GM12878 (cell line): ENCODE data around the gene GPR152. TPM values are rescaled to one million over a fixed set of nuclear protein-coding genes. Genes with fewer than 3 reads are reported as not detected.

Source experiments
- BACH1 ChIP-seq: fragments of 450-650 bp; IDR thresholded peaks from 2 replicates; pipeline ENCODE4 v1.6.1; 2017; ENCODE audit warnings: mild to moderate bottlenecking, borderline replicate concordance
- CREM ChIP-seq: IDR thresholded peaks from 2 replicates; pipeline ENCODE4 v1.6.1; 2014; ENCODE audit warnings: antibody characterized with exemption, low read depth
- FOXM1 ChIP-seq: IDR thresholded peaks from 2 replicates; pipeline ENCODE4 v1.6.1; 2012; ENCODE audit warnings: low read depth, mild to moderate bottlenecking, inconsistent platforms, low read length, moderate library complexity
- GABPA ChIP-seq: IDR thresholded peaks from 2 replicates; pipeline ENCODE4 v1.6.1; 2014; ENCODE audit warnings: antibody characterized with exemption, low read depth, mild to moderate bottlenecking, inconsistent platforms
- IKZF1 ChIP-seq: fragments of 450-650 bp; conservative IDR thresholded peaks from 2 replicates; pipeline ENCODE4 v1.6.1; 2017; ENCODE audit warnings: antibody characterized with exemption, mild to moderate bottlenecking
- MEF2B ChIP-seq: fragments of 450-650 bp; IDR thresholded peaks from 2 replicates; pipeline ENCODE4 v1.6.1; 2018; ENCODE audit warnings: mild to moderate bottlenecking, moderate library complexity; ENCODE audit not compliant: partially characterized antibody, poor library complexity, severe bottlenecking
- MXI1 ChIP-seq: fragments of 150-350 bp; IDR thresholded peaks from 2 replicates; pipeline ENCODE4 v1.6.1; 2011; ENCODE audit warnings: low read depth, mild to moderate bottlenecking, inconsistent platforms, low read length, improper control_type of control experiment
- NR2C1 ChIP-seq: fragments of 450-650 bp; IDR thresholded peaks from 2 replicates; pipeline ENCODE4 v1.6.1; 2017; ENCODE audit warnings: antibody characterized with exemption, mild to moderate bottlenecking, moderate library complexity
- SMAD1 ChIP-seq: fragments of 450-650 bp; IDR thresholded peaks from 2 replicates; pipeline ENCODE4 v1.6.1; 2018; ENCODE audit warnings: mild to moderate bottlenecking, low read depth; ENCODE audit not compliant: partially characterized antibody
- SPI1 ChIP-seq: IDR thresholded peaks from 2 replicates; pipeline ENCODE4 v1.6.1; 2011; ENCODE audit warnings: low read depth, mild to moderate bottlenecking, low read length, moderate library complexity, borderline replicate concordance; ENCODE audit not compliant: insufficient read depth
- STAT1 ChIP-seq: fragments of 450-650 bp; conservative IDR thresholded peaks from 2 replicates; pipeline ENCODE4 v1.6.1; 2014; ENCODE audit warnings: antibody characterized with exemption, mild to moderate bottlenecking
- TARDBP ChIP-seq: IDR thresholded peaks from 2 replicates; pipeline ENCODE4 v1.6.1; 2016; ENCODE audit warnings: borderline replicate concordance
- ZNF207 ChIP-seq: fragments of 450-650 bp; IDR thresholded peaks from 2 replicates; pipeline ENCODE4 v1.6.1; 2014; ENCODE audit warnings: antibody characterized with exemption, mild to moderate bottlenecking, borderline replicate concordance
- polyA plus RNA-seq, 11 experiments: library from polyadenylated mRNA; depleted of rRNA in 4 of 11; unstranded in 6 of 11; stranded (reverse) in 5 of 11; fragments of >200 nt; fragmentation: Nextera tagmentation in 4 of 11; fragmentation: Illumina TruSeq in 1 of 11; extraction: Ambion mirVana in 4 of 11; extraction: Trizol in 1 of 11; gene quantifications; 1 replicate in 1 of 11; 2 replicates in 10 of 11; pipeline versions ENCODE4 v1.2.1 to v1.2.3, GENCODE V29; 2011 to 2016; ENCODE audit warnings: inconsistent platforms in 2 of 11, missing spikeins in 2 of 11, low read depth in 1 of 11
- total RNA-seq, 4 experiments: library from RNA; depleted of rRNA in 3 of 4; stranded (reverse); fragments of >200 nt in 3 of 4; fragmentation: Illumina TruSeq in 1 of 4; extraction: Trizol in 1 of 4; gene quantifications; 2 replicates each; pipeline versions ENCODE4 v1.2.1 to v1.2.3, GENCODE V29; 2013 to 2021
- TF ChIP-seq, protein P1 (sequence below): fragments of 450-650 bp; IDR thresholded peaks from 2 replicates; pipeline ENCODE4 v1.6.1; 2017; ENCODE audit warnings: antibody characterized with exemption, mild to moderate bottlenecking, moderate library complexity
- TF ChIP-seq, protein P2 (sequence below): fragments of 450-650 bp; IDR thresholded peaks from 2 replicates; pipeline ENCODE4 v1.6.1; 2017; ENCODE audit warnings: mild to moderate bottlenecking, moderate library complexity
- TF ChIP-seq, protein P3 (sequence below): IDR thresholded peaks from 2 replicates; pipeline ENCODE4 v1.6.1; 2011; ENCODE audit warnings: low read depth, low read length, improper control_type of control experiment, borderline replicate concordance
- TF ChIP-seq, protein P4 (sequence below): fragments of 450-650 bp; IDR thresholded peaks from 2 replicates; pipeline ENCODE4 v1.6.1; 2016; ENCODE audit warnings: mild to moderate bottlenecking

Gene GPR152
- total and polyA plus RNA-seq, 10 of the 15 experiments (the other 5 are each of a cell fraction or from before 2014, with no cell fraction given): not detected

DNA sequence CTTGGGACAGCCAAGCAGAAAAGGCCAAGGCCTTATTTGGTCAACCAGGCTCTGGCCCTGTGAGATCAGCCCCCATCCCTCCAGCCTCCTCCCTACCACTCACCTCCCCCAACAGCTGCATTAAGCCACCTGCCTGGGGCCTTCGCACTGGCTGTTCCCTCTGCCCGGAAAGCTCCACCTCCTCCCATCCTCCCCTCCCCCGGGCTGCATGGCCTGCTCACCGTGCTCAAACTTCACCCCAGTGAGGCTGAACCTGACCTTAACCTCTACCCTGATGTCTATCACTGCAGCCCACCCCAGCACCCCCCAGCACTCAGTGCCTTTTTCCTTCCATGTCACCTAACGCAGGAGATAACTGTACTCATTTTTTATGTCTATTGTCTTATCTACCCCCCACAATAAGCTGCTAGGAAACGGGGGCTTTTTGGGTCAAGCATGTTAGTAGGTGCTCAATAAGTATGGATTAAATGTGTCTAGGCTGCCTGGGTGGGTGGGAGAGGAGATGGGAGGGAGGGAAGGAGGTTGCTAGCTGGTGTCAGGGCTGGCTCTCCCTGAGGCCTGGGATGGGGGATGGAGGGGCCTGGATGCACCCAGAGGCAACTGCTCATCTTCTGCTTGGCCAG lies 16.0 kb downstream of the GPR152 start (continued):
- TF ChIP-seq, protein P1, sequence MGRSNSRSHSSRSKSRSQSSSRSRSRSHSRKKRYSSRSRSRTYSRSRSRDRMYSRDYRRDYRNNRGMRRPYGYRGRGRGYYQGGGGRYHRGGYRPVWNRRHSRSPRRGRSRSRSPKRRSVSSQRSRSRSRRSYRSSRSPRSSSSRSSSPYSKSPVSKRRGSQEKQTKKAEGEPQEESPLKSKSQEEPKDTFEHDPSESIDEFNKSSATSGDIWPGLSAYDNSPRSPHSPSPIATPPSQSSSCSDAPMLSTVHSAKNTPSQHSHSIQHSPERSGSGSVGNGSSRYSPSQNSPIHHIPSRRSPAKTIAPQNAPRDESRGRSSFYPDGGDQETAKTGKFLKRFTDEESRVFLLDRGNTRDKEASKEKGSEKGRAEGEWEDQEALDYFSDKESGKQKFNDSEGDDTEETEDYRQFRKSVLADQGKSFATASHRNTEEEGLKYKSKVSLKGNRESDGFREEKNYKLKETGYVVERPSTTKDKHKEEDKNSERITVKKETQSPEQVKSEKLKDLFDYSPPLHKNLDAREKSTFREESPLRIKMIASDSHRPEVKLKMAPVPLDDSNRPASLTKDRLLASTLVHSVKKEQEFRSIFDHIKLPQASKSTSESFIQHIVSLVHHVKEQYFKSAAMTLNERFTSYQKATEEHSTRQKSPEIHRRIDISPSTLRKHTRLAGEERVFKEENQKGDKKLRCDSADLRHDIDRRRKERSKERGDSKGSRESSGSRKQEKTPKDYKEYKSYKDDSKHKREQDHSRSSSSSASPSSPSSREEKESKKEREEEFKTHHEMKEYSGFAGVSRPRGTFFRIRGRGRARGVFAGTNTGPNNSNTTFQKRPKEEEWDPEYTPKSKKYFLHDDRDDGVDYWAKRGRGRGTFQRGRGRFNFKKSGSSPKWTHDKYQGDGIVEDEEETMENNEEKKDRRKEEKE: no peak
- TF ChIP-seq, protein P2, sequence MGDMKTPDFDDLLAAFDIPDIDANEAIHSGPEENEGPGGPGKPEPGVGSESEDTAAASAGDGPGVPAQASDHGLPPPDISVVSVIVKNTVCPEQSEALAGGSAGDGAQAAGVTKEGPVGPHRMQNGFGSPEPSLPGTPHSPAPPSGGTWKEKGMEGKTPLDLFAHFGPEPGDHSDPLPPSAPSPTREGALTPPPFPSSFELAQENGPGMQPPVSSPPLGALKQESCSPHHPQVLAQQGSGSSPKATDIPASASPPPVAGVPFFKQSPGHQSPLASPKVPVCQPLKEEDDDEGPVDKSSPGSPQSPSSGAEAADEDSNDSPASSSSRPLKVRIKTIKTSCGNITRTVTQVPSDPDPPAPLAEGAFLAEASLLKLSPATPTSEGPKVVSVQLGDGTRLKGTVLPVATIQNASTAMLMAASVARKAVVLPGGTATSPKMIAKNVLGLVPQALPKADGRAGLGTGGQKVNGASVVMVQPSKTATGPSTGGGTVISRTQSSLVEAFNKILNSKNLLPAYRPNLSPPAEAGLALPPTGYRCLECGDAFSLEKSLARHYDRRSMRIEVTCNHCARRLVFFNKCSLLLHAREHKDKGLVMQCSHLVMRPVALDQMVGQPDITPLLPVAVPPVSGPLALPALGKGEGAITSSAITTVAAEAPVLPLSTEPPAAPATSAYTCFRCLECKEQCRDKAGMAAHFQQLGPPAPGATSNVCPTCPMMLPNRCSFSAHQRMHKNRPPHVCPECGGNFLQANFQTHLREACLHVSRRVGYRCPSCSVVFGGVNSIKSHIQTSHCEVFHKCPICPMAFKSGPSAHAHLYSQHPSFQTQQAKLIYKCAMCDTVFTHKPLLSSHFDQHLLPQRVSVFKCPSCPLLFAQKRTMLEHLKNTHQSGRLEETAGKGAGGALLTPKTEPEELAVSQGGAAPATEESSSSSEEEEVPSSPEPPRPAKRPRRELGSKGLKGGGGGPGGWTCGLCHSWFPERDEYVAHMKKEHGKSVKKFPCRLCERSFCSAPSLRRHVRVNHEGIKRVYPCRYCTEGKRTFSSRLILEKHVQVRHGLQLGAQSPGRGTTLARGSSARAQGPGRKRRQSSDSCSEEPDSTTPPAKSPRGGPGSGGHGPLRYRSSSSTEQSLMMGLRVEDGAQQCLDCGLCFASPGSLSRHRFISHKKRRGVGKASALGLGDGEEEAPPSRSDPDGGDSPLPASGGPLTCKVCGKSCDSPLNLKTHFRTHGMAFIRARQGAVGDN: peak; percentile 85
- TF ChIP-seq FOXM1: no peak
- no peak for TF ChIP-seq BACH1
- peak; percentile 78; the same call in 1 of the 2 replicates for TF ChIP-seq IKZF1
- TF ChIP-seq TARDBP: peak; percentile 81; the same call in 1 of the 2 replicates
- TF ChIP-seq SMAD1: peak; percentile 48
- no peak for TF ChIP-seq GABPA
- TF ChIP-seq ZNF207: no peak
- TF ChIP-seq, protein P3, sequence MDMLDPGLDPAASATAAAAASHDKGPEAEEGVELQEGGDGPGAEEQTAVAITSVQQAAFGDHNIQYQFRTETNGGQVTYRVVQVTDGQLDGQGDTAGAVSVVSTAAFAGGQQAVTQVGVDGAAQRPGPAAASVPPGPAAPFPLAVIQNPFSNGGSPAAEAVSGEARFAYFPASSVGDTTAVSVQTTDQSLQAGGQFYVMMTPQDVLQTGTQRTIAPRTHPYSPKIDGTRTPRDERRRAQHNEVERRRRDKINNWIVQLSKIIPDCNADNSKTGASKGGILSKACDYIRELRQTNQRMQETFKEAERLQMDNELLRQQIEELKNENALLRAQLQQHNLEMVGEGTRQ: no peak
- no peak for TF ChIP-seq MXI1
- TF ChIP-seq NR2C1: peak; percentile 39; the same call in 1 of the 2 replicates
- TF ChIP-seq SPI1: no peak
- 0 out of 2 replicates have a peak, but pooled peaks have one; percentile 17 for TF ChIP-seq STAT1
- TF ChIP-seq CREM: peak; percentile 51; the same call in 1 of the 2 replicates
- TF ChIP-seq MEF2B: no peak
- TF ChIP-seq, protein P4, sequence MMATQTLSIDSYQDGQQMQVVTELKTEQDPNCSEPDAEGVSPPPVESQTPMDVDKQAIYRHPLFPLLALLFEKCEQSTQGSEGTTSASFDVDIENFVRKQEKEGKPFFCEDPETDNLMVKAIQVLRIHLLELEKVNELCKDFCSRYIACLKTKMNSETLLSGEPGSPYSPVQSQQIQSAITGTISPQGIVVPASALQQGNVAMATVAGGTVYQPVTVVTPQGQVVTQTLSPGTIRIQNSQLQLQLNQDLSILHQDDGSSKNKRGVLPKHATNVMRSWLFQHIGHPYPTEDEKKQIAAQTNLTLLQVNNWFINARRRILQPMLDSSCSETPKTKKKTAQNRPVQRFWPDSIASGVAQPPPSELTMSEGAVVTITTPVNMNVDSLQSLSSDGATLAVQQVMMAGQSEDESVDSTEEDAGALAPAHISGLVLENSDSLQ: 0 out of 2 replicates have a peak, but pooled peaks have one; percentile 23
